HG03520 (cell line): ENCODE data around the gene RANBP2.
"Not testable (repeated sequence)": the region's sequence is repeated elsewhere in the genome, so short reads cannot be mapped to it uniquely, and the experiment has no call there.

ENCODE experiments used
- ATAC-seq: cut with Tn5 transposase; IDR thresholded peaks from one replicate; pipeline ENCODE4 v1.9.1; 2021; ENCODE audit warnings: mild to moderate bottlenecking, moderate library complexity; ENCODE audit not compliant: unreplicated experiment

Gene RANBP2

GRCh38 chr2:108767859-108768258 is 48.6 kb downstream of the RANBP2 start:
- ATAC-seq: not testable (repeated sequence)

DNA sequence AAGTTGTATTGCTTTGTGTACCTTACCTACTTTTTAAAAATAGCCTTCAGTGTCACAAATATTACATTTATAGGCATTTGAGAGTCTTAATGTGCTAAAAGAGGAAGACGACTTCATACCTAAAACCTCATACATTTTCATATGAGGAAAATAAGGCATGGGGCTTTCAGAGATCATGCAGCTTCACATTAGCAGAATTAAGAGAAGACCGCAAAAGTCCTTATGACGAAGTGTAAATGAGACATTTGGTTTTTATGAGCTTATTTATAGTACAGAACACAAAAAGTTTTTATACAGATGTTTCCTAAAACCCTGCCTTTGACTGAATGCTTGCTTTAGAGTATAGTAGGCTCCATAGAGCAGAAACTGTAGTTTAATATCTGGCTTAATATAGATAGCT is 57.2 kb downstream of the RANBP2 start:
- ATAC-seq: peak; percentile 72

GRCh38 chr2:108778857-108779256 is 59.6 kb downstream of the RANBP2 start:
- no peak for ATAC-seq

- no peak for ATAC-seq
Measured at GRCh38 chr2:108786008-108786353, 66.7 kb downstream of the RANBP2 start.

- peak; percentile 94 for ATAC-seq
Measured at GRCh38 chr2:108786354-108787215, 67.3 kb downstream of the RANBP2 start, which contains the start of gene CCDC138. Gene CCDC138, plus strand, starts transcription at chr2:108786771. Its CDS starts 52 bp downstream, at chr2:108786823.

- no peak for ATAC-seq
Measured at GRCh38 chr2:108787216-108787541, 67.9 kb downstream of the RANBP2 start.

DNA sequence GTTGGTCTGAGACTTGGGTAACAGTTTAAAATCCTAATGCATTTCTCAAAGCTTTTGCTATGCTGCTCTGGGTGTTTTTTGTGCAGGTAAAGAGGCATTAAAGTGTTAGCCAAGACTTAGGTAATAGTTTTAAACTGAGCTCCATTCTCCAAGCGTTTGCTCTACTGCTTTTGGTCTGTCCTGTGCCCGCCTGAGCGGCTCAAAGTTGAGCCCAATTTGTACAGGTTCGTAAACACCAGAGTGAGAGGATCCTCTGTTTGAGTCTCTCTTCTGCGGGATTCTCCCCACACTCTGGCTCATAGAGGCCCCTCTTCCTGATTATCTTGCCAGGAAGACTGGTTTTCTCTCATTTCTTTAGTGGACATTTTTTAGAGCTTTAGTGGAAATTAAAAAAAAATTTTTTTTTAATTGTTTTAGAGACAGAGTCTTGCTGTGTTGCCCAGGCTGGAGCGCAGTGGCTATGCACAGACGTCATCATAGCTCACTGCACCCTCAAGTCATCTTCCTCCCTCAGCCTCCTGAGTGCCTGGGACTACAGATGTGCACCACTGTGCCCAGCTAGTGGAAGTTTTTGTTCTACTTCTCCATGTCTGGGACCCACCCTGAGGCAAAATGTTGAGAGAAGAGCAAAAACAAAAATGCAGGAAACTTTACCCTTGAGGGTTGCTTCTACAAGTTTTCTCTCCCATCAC is 83.9 kb downstream of the RANBP2 start:
- no peak for ATAC-seq

DNA sequence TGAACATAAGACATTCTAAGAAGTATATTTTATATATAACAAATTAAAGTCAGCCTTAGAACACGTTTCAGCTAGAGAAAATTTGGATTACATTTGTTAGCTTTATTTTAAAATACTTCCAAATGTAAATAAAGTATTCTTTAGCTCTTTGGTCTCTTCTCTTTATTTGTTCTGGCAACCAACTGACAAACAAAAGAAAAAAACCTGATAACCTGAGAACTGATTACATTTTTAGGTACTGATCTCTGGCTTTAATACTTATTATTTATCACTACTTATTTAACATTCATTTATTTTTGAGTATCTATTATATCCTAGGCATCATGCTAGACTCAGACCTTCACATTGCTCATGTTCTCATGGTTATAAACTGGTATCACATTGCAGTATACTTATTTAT is 85.8 kb downstream of the RANBP2 start:
- no peak for ATAC-seq

DNA sequence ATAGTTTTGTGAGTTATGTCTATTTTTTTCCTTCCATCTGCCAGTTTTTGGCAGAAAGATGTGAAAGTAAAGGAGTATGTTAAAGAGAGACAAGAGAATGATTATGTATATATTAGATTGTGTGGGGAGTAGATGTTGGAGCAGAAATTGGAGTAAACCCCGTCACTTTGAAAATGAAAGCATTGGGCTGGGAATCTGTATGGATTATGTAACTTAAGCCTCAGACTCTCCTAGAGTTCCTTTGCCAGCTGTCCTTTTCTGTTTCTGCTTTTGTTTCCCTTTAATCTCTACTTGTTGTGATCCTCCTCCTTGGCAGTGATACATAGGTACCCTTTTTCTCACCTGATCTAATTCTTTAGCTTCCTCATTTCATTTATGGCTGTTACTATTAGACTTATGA is 86.5 kb downstream of the RANBP2 start:
- ATAC-seq: no peak

DNA sequence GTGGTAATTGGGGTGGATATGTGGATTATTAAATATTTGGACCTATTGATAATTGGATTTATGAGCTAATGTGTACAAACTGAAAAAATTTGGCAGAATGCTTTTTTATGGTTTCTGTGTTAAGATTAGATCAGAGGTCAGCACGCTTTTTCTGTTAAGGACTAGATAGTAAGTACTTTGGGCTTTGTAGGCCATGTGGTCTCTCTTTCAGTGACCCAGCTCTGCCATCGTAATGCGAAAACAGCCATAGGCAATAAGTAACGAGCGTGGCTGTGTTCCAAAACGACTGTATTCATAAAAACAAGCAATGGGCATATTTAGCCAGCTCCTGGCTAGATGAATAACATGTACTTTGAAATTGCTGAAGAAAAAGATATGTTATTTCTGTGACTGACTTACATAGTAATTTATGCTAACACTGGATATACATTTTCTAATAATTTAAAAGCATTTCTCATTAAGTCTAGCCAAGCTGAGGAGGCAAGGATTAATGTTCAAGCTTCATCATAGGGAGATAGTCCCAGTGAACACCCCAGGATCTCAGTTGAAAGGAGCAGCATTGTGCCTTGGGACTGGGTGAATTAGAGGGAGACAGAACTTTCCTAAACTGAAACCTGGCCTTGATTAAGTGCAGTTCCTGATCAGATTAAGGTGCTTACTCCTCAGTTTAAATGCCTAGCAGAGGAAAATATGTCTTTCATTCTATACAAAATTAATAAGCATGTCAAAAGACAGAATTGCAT is 87.3 kb downstream of the RANBP2 start:
- ATAC-seq: no peak

DNA sequence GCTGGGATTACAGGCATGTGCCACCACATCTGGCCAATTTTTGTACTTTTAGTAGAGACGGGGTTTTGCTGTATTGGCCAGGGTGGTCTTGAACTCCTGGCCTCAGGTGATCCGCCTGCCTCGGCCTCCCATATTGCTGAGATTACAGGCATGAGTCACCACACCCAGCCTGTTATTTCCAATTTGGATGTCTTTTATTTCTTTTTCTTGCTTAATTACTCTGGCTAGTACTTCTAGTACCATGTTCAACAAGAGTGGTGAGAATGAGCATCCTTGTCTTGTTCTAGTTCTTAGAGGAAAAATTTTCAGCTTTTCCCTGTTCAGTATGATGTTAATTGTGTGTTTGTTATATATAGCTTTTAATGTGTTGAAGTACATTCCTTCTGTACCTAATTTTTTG is 90.7 kb downstream of the RANBP2 start:
- ATAC-seq: no peak

GRCh38 chr2:108810993-108811957 is 92.0 kb downstream of the RANBP2 start:
- ATAC-seq: no peak

DNA sequence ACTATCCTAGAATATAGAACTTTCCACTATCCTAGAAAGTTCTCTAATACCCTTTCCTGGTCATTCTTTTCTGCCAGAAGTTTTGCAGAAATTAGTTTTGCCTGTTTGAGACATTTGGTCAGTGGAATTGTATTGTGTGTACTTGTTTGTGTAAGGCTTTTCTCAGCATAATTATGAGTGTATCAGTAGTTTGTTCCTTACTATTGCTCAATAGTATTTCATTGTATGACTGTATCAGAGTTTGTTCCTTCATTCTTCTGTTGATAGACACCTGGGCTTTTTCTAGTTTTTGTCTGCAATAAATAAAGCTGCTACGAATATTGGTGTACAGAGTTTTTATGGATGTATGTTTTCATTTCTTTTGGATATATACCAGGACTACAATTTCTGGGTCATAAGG is 94.5 kb downstream of the RANBP2 start:
- ATAC-seq: no peak

GRCh38 chr2:108820482-108820881 is 101.2 kb downstream of the RANBP2 start:
- ATAC-seq: no peak

DNA sequence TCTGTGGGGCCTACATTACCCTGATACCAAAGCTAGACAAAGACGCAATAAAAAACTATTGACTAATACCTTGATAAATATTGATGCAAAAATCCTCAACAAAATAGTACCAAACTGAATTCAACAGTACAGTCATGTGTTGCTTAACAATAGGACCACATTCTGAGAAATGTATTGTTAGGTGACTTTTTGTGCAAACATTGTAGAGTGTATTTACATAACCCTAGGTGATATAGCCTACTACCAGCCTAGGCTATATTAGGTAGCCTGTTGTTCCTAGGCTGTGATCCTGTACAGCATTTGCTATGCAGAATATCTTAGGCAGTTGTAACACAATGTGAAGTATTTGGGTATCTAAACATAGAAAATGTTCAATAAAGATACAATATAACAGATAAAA is 104.0 kb downstream of the RANBP2 start:
- no peak for ATAC-seq

DNA sequence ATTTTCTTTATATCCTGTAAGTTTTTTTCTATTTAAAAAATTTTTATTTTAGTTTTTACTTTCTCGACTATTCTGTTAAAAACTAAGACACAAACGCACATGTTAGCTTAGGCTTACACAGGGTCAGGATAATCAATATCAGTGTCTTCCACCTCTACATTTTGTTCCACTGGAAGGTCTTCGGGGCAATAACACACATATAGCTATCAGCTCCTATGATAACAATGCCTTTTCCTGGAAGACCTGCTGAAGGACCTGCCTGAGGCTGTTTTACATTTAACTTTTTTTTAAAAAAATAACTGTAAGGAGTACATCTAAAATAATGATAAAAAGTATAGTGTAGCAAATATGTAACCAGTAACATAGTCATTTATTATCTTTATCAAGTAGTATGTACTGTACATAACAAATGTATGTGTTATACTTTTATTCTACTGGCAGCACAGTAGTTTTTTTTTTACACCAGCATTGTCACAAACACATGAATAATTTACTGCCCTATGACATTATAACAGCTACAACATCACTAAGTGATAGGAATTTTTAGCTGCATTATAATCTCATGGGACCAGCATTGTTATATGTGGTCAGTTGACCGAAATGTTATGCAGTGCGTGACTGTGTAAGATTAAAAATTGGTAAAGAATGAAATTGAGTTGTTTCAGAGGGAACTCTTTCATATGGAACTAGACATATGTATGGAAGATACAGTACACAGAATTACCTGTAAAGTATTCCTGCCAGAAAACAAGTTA is 105.2 kb downstream of the RANBP2 start:
- no peak for ATAC-seq

DNA sequence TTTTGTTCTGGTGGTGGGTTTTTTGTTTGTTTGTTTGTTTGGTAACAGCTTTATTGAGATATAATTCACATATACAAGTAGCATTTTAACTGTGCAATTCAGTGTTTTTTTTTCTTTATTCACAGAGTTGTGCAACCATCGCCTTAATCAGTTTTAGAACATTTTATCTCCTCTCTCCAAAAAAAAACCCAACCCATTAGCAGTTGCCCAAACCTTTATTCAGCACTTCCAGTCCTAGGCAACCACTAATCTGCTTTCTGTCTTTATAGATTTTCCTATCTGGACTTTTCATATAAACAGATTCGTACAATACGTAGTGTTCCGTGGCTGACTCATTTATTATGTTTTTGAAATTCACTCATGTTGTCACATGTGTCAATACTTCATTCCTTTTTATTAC is 106.0 kb downstream of the RANBP2 start:
- ATAC-seq: no peak

DNA sequence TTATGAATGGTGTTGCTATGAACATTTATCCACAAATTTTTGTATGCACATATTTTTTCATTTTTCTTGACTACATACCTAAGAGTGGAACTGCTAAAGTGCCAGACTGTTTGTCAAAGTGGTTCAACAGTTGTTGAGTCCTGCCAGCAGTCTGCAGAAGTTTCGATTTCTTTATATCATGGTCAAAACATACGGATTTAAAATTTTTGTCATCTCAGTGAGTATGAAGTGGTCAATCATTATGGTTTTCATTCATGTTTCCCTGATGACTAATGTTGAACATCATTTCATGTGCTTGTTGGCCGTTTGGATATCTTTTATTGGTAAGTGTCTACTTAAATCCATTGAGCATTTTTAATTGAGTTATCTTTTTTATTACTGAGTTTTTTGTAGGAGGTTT is 106.5 kb downstream of the RANBP2 start:
- no peak for ATAC-seq

DNA sequence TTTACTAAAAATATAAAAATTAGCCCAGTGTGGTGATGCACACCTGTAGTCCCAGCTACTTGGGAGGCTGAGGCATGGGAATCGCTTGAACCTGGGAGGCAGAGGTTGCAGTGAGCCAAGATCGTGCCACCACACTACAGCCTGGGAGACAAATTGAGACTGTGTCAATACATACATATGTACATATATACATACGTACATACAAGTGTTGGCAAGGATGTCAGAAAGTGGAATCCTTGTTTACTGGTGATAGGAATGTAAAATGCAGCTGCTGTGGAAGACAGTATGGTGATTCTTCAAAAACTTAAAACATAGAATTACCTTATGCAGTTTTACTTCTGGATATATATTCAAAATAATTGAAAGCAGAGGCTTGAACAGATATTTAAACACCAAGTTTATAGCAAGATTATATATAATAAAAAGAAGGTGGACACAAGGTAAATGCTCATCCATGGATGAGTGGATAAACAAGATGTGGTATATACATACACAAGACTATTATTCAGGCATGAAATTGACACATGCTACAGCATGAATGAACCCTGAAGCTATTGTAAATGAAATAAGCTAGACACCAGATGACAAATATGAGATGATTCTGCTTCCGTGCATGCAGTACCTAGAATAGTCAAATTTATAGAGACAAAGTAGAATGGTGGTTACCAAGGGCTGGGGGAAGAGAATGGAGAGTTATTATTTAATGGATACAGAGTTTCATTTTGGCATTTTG is 110.5 kb downstream of the RANBP2 start:
- ATAC-seq: no peak
